Natural killer cell treated with Interleukin-12 subunit alpha and Interleukin-12 subunit beta and Interleukin-15 and Interleukin-18, amount 100 ng/mL, for 72 hours (primary cell): ENCODE data around the gene C5orf15. TPM values are rescaled to one million over a fixed set of nuclear protein-coding genes. Genes with fewer than 3 reads are reported as not detected.

Experiments
- ATAC-seq, 2 donors: fragments of 150-1000 bp; cut with Tn5 transposase in 1 of 2; sonication (Bioruptor Pico), chemical (Tn5 transposase) in 1 of 2; 2 replicates each; pipeline ENCODE4 v1.10.0; 2021
- DNase-seq: peaks from one replicate; pipeline ENCODE4 v3.0.0; 2022; ENCODE audit warnings: low spot score
- H3K27ac Mint-ChIP-seq, 2 donors: 1 replicate in 1 of 2; 2 replicates in 1 of 2; pipeline ENCODE4 v1.8.0; 2022; ENCODE audit warnings: mixed read lengths in 2 of 2, mild to moderate bottlenecking in 1 of 2, moderate library complexity in 1 of 2
- H3K27me3 Mint-ChIP-seq, 2 donors: 1 replicate in 1 of 2; 2 replicates in 1 of 2; pipeline ENCODE4 v1.8.0; 2022; ENCODE audit warnings: mixed read lengths in 2 of 2
- H3K36me3 Mint-ChIP-seq: one replicate; pipeline ENCODE4 v1.8.0; 2022; ENCODE audit warnings: mixed read lengths
- H3K4me1 Mint-ChIP-seq, 2 donors: 1 replicate in 1 of 2; 2 replicates in 1 of 2; pipeline ENCODE4 v1.8.0; 2022; ENCODE audit warnings: low read depth in 2 of 2, mixed read lengths in 2 of 2, mild to moderate bottlenecking in 1 of 2
- H3K4me3 Mint-ChIP-seq: one replicate; pipeline ENCODE4 v1.8.0; 2022; ENCODE audit warnings: mixed read lengths
- H3K9me3 Mint-ChIP-seq: 2 replicates; pipeline ENCODE4 v1.8.0; 2022; ENCODE audit warnings: mixed read lengths
- total RNA-seq, 2 donors: library from RNA; stranded (reverse); gene quantifications; one replicate each; pipeline ENCODE4 v1.2.3, GENCODE V29; 2022

Gene C5orf15
- total RNA-seq, 2 donors from 2014 or later, result 16.7 to 41.6 TPM

DNA sequence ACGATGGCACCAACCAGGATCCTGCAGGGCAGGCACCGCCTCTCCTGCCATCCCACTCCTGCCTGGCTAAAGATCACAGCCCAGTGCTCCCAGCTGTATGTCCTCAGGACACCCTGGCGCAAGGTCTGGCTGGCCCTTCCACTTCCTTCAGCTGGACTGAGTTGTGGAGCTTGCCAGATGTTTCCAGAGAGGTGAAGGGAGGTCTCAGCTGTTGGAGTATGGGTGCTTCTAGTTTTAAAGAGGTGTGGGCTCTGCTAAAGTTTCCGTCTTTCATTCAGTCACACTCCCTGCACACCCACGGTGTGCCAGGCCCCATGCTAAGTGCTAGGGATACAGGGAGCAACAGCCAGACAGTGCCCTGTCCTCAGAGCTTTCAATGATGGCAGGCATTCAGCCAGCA, 34.1 kb downstream of the C5orf15 start:
- Mint-ChIP-seq H3K27me3 (peaks cover 0 to 2% of the 10 kb centered on the region in 2 donors), H3K27ac (no peak overlapping the region), H3K36me3 (no peaks in the 10 kb centered on the region), H3K9me3 (no peaks in the 10 kb centered on the region), H3K4me1 (peaks cover 9 to 14% of the 10 kb centered on the region in 2 donors), H3K4me3 (no peak overlapping the region)
- no peak for ATAC-seq
- DNase-seq, result no peak

DNA sequence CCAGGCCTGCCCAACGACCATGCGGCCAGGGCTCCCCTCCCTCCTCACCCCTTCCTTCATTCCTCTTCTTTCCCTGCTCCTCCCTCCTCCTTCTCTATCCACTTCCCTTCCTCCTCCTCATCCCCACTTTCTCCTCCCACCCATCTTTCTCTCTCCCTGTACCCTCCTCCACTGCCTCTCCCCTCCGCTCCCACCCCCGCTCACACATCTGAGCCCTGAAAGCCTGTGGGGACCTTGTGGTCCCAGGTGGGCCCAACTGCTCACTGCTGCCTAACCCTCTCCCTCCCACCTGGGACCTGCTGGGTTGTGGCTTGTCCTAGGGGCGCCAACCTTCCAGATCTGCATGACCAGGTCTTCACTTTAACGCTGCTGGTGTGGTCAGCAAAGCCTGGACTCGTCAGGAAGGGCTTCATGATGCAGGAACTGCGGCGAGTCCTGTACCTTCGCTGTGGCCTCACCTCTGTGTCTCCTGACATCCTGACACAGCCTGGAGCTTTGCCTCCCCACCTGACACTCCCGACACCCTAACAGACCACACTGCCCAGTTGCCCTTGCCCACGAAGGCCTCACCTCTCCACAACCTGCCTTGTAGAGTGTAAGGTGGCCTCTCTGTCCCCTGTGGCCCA, 34.6 kb downstream of the C5orf15 start:
- Mint-ChIP-seq H3K27me3 (peaks cover 0 to 2% of the 10 kb centered on the region in 2 donors), H3K4me3 (no peak overlapping the region), H3K27ac (no peak overlapping the region), H3K4me1 (peaks cover 9 to 14% of the 10 kb centered on the region in 2 donors), H3K36me3 (no peaks in the 10 kb centered on the region), H3K9me3 (no peaks in the 10 kb centered on the region)
- DNase-seq (peak; percentile 23), ATAC-seq (peak in 1 of 2 donors; percentile 13)

DNA sequence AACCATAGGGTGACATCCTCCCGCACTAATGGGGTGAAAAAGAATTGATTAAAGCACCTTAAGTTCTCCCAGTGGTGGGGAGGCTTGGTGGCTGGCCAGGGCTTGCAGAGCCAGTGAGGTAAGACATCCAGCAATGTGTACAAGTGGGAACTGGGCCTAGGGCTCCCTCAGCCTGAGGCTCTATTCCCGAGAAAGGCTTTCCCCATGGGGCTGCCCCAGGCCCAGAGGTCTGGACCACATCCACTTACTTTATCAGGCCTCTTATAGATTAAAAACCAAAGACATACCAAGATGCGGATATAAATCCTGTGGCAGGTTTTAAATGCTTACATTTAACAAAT, 35.3 kb downstream of the C5orf15 start:
- H3K36me3 Mint-ChIP-seq, result no peaks in the 10 kb centered on the region
- DNase-seq (peak; percentile 12), ATAC-seq (no peak)
- peaks cover 0 to 2% of the 10 kb centered on the region in 2 donors for H3K27me3 Mint-ChIP-seq
- H3K4me3 Mint-ChIP-seq, result no peak overlapping the region
- H3K4me1 Mint-ChIP-seq, result peaks cover 9 to 14% of the 10 kb centered on the region in 2 donors
- no peaks in the 10 kb centered on the region for H3K9me3 Mint-ChIP-seq
- peak overlapping the region in 1 of 2 donors; percentile 41 for H3K27ac Mint-ChIP-seq

DNA sequence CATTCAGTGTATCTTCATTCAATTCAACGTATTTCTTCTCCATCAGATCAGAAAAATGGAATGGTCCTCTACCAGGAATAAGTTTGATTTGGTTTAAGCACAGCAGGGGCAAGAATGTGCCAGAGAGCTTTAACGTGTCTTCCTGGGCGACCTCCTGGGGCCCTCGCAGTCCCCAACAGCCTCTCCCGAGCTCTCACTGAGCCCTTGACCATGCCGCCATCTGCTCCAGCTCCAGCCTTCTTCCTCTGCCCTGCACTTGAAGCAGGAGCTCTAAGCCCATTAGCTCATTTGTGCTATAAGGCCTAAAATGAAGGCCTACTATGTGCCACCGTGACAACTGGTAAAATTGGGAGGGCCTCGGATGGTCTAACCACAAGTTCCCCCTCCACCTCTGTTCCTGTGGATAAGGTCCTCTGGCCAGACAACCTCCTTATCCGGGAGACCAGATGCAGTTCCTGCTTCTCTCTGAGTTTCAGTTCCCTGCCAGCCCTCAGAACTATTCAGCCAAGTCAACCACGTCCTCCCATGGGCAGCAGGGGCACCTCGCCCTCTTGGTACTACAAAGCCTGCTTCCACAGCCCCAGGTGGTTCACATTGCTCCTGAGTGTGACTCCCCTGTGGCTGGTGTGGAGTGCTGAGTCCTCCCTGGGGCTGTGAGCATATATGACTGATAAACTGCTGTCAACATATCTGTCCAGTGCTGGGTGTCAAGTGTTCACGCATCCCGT, 35.8 kb downstream of the C5orf15 start:
- peak overlapping the region in 1 of 2 donors; percentile 41 for H3K27ac Mint-ChIP-seq
- peaks cover 0 to 2% of the 10 kb centered on the region in 2 donors for H3K27me3 Mint-ChIP-seq

DNA sequence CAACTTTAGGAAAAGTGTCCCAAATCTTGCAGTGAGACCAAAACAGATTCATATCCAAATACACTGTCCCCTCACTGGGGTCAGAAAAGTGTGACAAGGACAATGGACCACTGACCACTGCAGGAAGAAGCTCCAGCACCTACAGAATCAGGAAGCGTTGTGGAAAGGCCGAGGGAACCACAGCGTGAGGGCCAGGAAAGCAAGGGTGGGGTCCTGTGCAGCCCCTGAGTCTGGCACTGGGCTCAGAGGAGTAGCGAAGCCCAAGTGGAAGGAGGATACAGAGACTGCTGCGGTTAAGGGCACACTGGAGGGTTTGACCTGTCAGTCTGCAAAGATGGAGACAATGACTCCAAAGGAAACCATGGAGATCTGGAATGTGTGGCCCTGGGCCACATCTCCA, 36.9 kb downstream of the C5orf15 start:
- ATAC-seq (no peak), DNase-seq (no peak)
- H3K4me3 Mint-ChIP-seq, result no peak overlapping the region
- H3K9me3 Mint-ChIP-seq, result no peaks in the 10 kb centered on the region
- H3K4me1 Mint-ChIP-seq, result peaks cover 9 to 14% of the 10 kb centered on the region in 2 donors
- H3K27ac Mint-ChIP-seq, result no peak overlapping the region
- peaks cover 0 to 2% of the 10 kb centered on the region in 2 donors for H3K27me3 Mint-ChIP-seq
- H3K36me3 Mint-ChIP-seq, result no peaks in the 10 kb centered on the region

More for the DNA sequence above, 35.8 kb downstream of the C5orf15 start:
- Mint-ChIP-seq H3K36me3 (no peaks in the 10 kb centered on the region), H3K9me3 (no peaks in the 10 kb centered on the region), H3K4me1 (peaks cover 9 to 14% of the 10 kb centered on the region in 2 donors), H3K4me3 (no peak overlapping the region)
- ATAC-seq, result no peak
- DNase-seq, result peak; percentile 15

DNA sequence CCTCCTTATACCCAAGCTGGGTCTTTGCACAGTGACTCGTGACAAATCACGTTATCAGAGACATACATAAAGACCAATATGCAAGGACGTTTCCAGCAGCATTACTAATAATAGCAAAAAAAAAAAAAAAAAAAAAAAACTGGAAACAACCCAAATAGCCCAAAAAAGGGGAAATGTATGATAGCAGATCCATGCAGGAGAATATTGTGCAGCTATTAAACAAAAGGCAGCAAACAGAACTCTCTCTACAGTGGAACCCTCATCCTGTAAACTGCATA, 37.7 kb downstream of the C5orf15 start:
- peak overlapping the region; percentile 51 for H3K4me3 Mint-ChIP-seq
- peak overlapping the region in 1 of 2 donors; percentile 61 for H3K27ac Mint-ChIP-seq
- no peaks in the 10 kb centered on the region for H3K36me3 Mint-ChIP-seq
- peaks cover 0 to 2% of the 10 kb centered on the region in 2 donors for H3K27me3 Mint-ChIP-seq
- ATAC-seq (no peak), DNase-seq (no peak)
- H3K9me3 Mint-ChIP-seq, result no peaks in the 10 kb centered on the region
- peaks cover 9 to 14% of the 10 kb centered on the region in 2 donors for H3K4me1 Mint-ChIP-seq

DNA sequence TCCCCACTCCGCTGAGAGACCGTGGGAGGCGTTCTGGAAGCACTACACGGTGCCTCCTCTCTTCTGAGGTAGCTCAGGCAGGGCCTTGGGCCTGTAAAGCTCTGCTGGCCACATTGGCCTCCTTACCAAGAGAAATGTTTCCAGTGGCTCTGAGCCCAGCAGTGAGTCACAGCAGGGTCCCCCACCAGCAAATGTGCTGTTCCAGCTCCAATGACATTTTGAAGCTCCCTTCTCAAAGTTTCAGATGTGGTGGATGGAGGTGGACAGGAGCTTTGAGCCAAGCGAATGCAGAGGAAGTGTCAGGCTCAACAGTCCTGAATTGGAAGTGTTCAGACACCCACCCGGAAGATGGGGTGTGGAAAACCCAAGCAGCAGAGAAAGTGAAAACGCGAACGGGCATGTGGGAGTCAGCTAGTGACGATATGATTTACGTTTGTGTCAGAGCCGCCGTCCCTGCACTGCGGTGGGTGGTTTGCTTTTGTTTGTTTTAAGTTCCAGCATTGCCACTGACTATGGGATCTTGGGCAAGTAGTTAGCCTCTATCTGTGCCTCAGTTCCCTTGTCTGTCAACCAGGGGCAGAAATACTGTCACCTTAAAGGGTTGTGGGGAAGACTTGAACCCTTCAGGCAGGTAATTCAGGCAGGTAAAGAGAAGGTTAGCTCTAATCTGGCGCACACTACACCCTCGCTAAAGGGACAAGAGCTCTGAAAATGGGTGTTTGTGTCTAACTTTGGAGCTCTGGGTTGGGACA, 38.2 kb downstream of the C5orf15 start:
- H3K4me1 Mint-ChIP-seq, result peaks cover 9 to 14% of the 10 kb centered on the region in 2 donors
- H3K27ac Mint-ChIP-seq, result peak overlapping the region in 1 of 2 donors; percentile 61
- peaks cover 4 to 5% of the 10 kb centered on the region in 2 donors for H3K27me3 Mint-ChIP-seq
- no peaks in the 10 kb centered on the region for H3K9me3 Mint-ChIP-seq
- ATAC-seq, result peak; percentile 55 to 78
- peak overlapping the region; percentile 51 for H3K4me3 Mint-ChIP-seq
- H3K36me3 Mint-ChIP-seq, result no peaks in the 10 kb centered on the region
- DNase-seq, result peak; percentile 74

DNA sequence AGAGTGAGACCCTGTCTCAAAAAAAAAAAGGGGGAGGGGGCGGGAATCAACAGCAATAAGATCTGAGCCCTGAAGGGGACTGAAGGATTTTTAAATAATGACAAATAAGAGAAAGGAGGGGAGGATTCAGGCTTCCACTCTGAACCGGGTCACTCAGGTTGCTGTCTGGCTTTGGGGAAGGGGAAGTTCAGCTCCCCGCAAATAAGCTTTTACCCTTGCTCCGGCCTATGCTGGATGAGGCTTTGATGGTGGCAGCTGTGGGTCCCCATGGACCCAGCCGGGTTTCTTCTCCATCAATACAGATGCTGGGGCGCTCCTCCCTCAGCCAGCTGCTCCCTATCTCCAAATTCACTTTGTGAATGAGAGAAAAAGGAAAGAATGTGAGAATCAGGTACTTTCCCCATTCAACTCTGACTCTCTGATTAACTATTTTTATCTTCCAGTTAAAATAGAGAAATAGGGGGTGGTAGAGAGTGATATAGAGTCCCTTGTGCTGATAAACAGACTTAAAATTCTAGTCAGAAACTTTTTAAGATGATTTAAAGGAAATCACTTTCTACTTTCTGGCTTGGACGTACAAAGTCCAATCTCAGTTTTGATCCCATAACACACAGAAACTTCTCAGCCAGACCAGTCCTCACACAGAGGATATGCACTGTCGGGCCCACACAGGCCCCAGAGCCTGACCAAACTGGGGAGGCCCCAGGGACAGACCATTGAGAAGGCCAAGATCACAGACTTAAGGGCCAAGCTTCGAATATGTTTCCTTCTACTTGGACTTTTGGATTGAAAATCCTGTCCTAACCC, 39.6 kb downstream of the C5orf15 start:
- DNase-seq, result no peak
- Mint-ChIP-seq H3K4me1 (peaks cover 9 to 14% of the 10 kb centered on the region in 2 donors), H3K27me3 (peaks cover 11 to 12% of the 10 kb centered on the region in 2 donors), H3K27ac (no peak overlapping the region), H3K36me3 (no peaks in the 10 kb centered on the region), H3K4me3 (no peak overlapping the region), H3K9me3 (no peaks in the 10 kb centered on the region)
- ATAC-seq, result no peak

DNA sequence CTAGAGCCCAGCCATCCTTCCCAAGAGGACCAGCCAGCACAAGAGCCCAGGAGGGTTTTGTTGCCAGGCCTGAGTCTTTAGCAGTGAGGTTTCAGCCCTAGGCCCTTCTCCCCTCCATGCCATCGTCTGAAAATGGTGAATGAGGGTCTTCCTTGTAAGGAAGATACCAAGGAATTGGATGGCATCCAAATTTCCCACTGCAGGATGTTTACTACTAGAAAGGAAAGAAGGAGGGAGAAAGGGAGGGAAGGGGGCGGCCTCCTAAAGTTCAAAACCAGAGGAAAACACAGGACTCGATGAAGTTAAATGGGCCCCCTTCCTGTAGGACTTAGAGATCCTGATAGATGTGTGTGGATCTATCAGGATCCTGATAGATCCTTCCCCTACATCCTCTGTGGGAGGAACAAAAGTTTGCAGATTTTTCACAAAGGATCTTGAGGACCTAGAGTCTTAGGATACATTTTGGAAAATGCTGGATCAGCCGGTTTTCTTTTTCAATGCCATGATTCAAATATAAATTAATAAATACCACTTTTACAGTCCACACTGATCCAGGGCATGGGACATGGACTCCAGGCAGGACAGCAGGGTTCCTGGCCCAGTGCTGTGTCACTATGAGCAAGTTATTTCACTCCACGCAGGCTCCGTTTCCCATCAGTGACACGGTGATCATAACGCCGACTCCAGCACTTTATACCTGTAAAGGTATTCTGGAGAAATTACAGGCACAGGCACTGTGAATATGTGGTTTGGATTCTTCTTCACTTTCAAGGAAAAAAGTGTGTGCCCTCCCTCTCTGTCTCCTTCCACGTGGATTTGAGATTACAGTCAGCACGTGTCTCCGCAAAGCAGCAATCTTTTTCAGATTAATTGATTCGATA, 40.9 kb downstream of the C5orf15 start:
- no peaks in the 10 kb centered on the region for H3K9me3 Mint-ChIP-seq
- H3K4me1 Mint-ChIP-seq, result peaks cover 9 to 14% of the 10 kb centered on the region in 2 donors
- ATAC-seq (no peak), DNase-seq (no peak)
- no peaks in the 10 kb centered on the region for H3K36me3 Mint-ChIP-seq
- no peak overlapping the region for H3K4me3 Mint-ChIP-seq
- peaks cover 11 to 16% of the 10 kb centered on the region in 2 donors for H3K27me3 Mint-ChIP-seq
- H3K27ac Mint-ChIP-seq, result no peak overlapping the region

DNA sequence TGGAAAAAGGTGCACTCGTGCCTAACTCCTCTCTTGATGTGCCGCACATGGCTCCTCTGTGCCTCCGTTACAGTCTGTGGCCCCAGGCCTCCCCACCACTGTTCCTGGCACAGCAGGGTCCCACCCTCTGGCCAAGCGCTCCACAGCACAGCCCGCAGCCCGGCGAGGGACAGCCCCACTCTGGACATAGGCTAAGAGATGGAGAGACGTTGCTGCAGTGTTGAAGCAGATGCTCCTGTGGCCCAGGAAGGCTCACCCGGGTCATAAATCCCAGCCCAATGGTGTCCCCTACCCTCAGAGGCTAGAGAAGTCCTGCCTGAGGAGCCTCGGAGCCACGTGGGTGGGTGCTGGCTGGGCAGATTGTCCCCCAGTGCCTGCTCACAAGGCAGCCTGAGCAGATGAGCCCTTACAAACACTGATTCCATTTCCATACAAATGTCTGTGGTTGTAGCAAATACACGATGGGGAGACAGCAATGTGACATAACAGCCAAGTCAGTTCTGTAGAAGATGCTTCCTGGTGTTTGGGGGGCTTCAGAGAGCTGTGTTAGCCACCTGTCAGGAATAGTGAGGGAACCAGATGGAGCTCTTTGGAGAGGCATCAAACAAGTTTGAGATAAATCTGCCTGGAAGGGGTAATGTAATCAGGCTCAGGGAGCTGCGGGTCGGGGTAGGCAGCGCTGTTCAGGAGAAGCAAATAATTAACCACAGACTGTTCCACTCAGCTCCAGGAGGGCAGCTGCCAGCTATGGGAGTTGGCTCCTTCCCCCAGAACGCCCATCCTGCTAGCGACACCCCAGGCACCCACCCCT, 41.7 kb downstream of the C5orf15 start:
- ATAC-seq (peak in 1 of 2 donors; percentile 5), DNase-seq (no peak)
- Mint-ChIP-seq H3K9me3 (no peaks in the 10 kb centered on the region), H3K4me1 (peaks cover 9 to 14% of the 10 kb centered on the region in 2 donors), H3K27me3 (peaks cover 11 to 16% of the 10 kb centered on the region in 2 donors), H3K4me3 (no peak overlapping the region), H3K36me3 (no peaks in the 10 kb centered on the region), H3K27ac (no peak overlapping the region)

DNA sequence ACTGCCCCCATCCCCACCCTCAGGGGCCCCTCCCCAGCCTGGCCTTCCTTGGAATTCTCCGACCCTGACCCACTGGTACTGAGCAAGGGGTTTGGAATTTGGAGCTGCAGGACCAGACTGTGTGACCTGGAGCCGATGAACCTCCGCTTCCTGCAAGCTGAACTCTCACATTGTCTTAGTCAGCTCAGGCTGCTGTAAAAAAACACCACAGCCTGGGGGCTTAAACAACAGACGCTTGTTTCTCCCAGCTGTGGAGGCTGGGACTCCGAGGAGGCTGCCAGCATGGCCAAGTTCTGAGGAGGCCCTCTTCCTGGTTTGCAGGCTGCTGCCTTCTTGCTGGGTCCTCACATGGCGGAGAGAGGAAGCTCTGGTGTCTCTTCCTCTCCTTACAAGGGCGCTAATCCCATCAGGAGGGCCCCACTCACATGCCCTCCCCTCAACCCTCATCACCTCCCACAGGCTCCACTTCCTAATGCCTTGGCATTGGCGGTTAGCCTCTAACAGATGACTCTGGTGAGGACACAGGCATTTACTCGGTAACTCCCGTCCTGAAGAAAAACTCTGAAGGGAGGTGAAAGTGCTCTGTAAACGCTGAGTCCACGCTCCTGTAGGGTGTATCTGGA, 42.4 kb downstream of the C5orf15 start:
- Mint-ChIP-seq H3K9me3 (no peaks in the 10 kb centered on the region), H3K27ac (no peak overlapping the region), H3K36me3 (no peaks in the 10 kb centered on the region), H3K4me1 (peaks cover 8 to 9% of the 10 kb centered on the region in 2 donors), H3K27me3 (peaks cover 11 to 16% of the 10 kb centered on the region in 2 donors), H3K4me3 (no peak overlapping the region)
- DNase-seq, result no peak
- ATAC-seq, result no peak

DNA sequence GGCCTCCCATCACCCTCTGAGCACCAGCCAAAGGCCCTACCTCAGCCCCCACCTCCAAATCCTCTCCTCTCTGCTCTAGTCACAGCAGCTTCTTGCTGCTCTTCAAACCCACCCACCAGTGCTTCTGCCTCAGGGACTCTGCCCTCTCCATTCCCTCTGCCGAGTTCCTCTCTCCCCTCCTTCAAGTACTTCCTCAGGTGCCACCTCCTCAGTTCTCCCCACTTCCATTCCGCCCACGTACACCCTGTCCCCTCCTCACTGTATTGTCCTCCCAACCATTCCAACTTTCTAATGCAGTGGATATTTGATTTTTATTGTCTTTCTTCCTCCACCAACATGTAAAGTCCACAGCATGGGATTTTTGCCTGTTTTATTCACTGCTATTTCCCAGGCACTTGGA, 43.2 kb downstream of the C5orf15 start:
- DNase-seq (no peak), ATAC-seq (no peak)
- no peak overlapping the region for H3K4me3 Mint-ChIP-seq
- H3K27me3 Mint-ChIP-seq, result peaks cover 11 to 16% of the 10 kb centered on the region in 2 donors
- no peaks in the 10 kb centered on the region for H3K36me3 Mint-ChIP-seq
- no peak overlapping the region for H3K27ac Mint-ChIP-seq
- H3K4me1 Mint-ChIP-seq, result peaks cover 4 to 7% of the 10 kb centered on the region in 2 donors
- H3K9me3 Mint-ChIP-seq, result no peaks in the 10 kb centered on the region
